ENCODE results near the gene SVIL. TPM values are rescaled to one million over a fixed set of nuclear protein-coding genes. Genes with fewer than 3 reads are reported as not detected.

The SVIL gene, protein sequence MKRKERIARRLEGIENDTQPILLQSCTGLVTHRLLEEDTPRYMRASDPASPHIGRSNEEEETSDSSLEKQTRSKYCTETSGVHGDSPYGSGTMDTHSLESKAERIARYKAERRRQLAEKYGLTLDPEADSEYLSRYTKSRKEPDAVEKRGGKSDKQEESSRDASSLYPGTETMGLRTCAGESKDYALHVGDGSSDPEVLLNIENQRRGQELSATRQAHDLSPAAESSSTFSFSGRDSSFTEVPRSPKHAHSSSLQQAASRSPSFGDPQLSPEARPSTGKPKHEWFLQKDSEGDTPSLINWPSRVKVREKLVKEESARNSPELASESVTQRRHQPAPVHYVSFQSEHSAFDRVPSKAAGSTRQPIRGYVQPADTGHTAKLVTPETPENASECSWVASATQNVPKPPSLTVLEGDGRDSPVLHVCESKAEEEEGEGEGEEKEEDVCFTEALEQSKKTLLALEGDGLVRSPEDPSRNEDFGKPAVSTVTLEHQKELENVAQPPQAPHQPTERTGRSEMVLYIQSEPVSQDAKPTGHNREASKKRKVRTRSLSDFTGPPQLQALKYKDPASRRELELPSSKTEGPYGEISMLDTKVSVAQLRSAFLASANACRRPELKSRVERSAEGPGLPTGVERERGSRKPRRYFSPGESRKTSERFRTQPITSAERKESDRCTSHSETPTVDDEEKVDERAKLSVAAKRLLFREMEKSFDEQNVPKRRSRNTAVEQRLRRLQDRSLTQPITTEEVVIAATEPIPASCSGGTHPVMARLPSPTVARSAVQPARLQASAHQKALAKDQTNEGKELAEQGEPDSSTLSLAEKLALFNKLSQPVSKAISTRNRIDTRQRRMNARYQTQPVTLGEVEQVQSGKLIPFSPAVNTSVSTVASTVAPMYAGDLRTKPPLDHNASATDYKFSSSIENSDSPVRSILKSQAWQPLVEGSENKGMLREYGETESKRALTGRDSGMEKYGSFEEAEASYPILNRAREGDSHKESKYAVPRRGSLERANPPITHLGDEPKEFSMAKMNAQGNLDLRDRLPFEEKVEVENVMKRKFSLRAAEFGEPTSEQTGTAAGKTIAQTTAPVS (N-terminal part only)
- polyA plus RNA-seq (2012; ENCODE audit: insufficient read depth, insufficient read length, low read depth): 16.1 TPM

DNA sequence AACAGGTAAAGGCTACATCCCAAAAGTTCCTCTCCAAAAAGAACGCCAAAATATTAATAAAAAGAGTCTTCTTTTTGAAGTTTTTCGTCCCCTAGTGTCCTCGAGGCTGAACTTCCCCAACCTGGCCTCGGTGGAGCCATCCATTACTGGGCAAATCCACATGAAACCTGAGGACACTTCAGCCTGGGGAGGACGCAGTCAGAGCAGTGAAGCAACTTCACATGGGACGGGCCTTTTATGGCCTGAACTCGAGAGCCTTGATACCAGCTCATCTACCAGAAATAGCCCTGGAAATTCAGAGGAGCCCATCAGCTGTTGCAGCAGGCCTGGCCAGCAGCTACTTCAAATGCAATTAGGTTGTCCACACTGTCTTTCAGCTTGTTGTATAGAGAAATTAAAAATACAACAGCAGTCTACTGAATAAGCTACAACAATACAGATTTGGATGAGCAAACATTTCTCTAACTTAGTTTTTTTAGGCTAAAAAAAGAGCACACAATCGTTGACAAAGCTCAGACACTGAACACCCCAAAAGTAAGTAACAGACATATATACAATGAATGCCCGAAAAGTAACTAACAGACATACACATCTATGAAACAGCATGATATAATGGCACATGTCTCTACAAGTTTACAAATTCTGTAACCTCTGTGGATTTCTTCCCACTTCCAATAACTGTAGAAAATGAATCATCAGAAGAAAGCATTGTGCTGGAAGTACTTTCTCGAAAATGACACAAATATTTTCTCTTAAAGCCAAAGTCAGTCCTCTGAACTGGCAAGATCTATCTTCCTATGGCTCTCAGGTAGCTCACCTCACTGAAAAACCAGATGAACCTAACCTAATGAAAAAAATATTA lies at the start of gene SVIL:
TSS of gene SVIL (minus strand) at position 208 of the 862 bp plus-strand sequence. CDS start 79,913 bp downstream, outside the sequence.
- H3K4me3 ChIP-seq (ENCODE audit: low read depth, low read length): no peak within 1 kb of the TSS
- peak; percentile 33 for DNase-seq
- peaks cover 3% of the 10 kb centered on the region; the same call in 1 of the 2 replicates for H3K36me3 ChIP-seq
- no peaks in the 10 kb centered on the region for H3K9me3 ChIP-seq
- H3K27me3 ChIP-seq: no peaks in the 10 kb centered on the region
- TF ChIP-seq, protein P1, sequence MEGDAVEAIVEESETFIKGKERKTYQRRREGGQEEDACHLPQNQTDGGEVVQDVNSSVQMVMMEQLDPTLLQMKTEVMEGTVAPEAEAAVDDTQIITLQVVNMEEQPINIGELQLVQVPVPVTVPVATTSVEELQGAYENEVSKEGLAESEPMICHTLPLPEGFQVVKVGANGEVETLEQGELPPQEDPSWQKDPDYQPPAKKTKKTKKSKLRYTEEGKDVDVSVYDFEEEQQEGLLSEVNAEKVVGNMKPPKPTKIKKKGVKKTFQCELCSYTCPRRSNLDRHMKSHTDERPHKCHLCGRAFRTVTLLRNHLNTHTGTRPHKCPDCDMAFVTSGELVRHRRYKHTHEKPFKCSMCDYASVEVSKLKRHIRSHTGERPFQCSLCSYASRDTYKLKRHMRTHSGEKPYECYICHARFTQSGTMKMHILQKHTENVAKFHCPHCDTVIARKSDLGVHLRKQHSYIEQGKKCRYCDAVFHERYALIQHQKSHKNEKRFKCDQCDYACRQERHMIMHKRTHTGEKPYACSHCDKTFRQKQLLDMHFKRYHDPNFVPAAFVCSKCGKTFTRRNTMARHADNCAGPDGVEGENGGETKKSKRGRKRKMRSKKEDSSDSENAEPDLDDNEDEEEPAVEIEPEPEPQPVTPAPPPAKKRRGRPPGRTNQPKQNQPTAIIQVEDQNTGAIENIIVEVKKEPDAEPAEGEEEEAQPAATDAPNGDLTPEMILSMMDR (IDR thresholded peaks at IDR 0.05; ENCODE audit: low read depth, low read length): no peak
- H3K4me1 ChIP-seq: peaks cover 14% of the 10 kb centered on the region

DNA sequence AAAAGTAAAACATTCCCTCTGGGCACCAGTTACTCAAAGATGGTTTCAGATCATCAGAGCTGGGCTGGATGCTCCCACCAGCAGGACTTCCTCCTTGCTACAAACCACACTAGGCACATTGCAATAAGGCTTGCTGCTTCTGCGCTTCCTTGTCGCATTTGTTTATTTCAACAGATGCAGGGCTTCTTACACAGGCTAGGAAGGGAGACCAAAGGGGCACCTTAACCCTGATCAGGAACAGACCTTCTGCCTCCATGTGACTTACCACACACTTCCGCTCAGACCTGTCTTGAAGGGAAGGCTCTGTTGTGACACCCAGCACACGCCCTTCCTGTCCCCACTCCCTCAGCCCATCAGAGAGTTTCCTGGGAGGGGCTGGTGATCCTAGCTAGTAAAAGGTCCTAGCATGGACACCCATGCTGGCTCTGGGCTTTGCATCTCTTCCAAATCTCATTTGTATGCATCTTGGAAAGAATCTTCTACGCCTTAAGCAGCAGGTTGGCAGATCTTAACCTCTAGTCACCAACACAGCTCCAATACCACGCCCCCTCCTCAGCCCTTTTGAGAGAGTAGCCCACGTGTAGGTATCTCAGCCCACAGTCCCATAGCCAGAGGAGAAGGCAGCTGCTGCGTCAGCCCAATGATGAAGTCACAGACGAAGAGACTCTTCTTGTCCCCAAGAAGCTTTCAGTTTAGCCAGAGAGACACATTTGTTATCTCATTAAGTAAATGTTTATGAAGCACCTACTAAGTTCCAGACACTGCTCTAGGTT lies 47.1 kb upstream of the SVIL start:
- Histone ChIP-seq H3K36me3 (peaks cover 12% of the 10 kb centered on the region), H3K4me3 (ENCODE audit: low read depth, low read length) (no peak overlapping the region), H3K27me3 (no peaks in the 10 kb centered on the region), H3K4me1 (no peaks in the 10 kb centered on the region), H3K9me3 (no peaks in the 10 kb centered on the region)
- no peak for DNase-seq
- TF ChIP-seq, protein P1 (IDR thresholded peaks at IDR 0.05; ENCODE audit: low read depth, low read length): no peak

DNA sequence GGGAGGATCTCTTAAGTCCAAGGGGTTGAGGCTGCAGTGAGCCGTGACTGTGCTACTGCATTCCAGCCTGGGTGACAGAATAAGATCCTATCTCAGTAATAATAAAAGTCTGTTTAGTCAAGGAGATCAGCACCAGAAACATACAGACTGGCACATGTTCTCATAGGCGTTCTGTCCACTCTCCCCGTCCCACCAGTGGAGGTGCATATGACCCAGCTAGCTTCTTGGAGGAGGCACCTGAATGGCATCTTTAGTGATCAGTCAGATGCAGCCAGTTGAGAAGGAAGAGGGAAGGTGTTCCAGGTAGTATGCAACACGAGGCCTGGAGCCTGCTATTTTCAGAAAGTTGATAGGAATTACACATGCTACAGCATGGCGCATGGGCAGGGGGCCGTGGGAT lies 45.3 kb upstream of the SVIL start:
- Histone ChIP-seq H3K36me3 (peaks cover 9% of the 10 kb centered on the region), H3K9me3 (no peaks in the 10 kb centered on the region), H3K4me1 (no peaks in the 10 kb centered on the region), H3K27me3 (no peaks in the 10 kb centered on the region), H3K4me3 (ENCODE audit: low read depth, low read length) (no peak overlapping the region)
- TF ChIP-seq, protein P1 (IDR thresholded peaks at IDR 0.05; ENCODE audit: low read depth, low read length): no peak
- no peak for DNase-seq

DNA sequence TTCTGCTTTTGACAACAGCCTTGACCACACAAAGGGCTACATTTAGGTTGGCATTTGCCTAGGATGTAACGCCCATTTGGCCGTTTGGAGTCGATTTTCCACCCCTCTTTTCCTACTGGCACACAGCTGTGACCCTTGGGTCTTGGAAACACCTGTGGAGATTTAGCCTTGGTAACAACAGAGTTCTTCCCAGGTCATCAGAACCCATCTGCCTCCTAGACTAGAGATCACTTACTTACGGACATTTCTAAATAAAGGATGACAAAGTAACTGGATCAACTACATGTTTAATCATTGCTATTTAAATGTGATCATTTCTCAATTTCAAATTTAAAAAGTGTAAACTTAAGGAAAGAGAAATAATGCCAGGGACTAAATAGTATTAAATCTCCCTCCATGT lies 42.0 kb upstream of the SVIL start:
- Histone ChIP-seq H3K36me3 (peaks cover 7% of the 10 kb centered on the region), H3K4me1 (no peaks in the 10 kb centered on the region), H3K27me3 (no peaks in the 10 kb centered on the region), H3K9me3 (no peaks in the 10 kb centered on the region), H3K4me3 (ENCODE audit: low read depth, low read length) (no peak overlapping the region)
- no peak for DNase-seq
- TF ChIP-seq, protein P1 (IDR thresholded peaks at IDR 0.05; ENCODE audit: low read depth, low read length): no peak

DNA sequence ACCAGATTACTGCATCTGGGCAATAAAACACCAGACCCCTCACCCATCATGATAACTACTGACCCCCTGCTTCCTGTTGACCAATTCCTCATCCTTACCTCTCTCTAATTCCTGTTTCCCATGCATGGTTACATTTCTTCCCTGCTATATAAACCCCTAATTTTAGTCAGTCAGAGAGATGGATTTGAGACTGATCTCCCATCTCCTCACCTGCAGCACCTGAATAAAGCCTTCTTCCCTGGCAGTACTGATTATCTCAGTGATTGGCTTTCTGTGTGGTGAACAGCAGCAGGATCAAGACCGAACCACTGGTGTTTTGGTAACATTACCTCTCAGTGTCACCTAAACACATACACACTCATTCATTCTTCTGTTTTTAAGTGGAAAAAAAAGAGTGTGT lies 41.2 kb upstream of the SVIL start:
- peaks cover 7% of the 10 kb centered on the region for H3K36me3 ChIP-seq
- H3K4me3 ChIP-seq (ENCODE audit: low read depth, low read length): no peak overlapping the region
- DNase-seq: no peak
- no peaks in the 10 kb centered on the region for H3K4me1 ChIP-seq
- no peaks in the 10 kb centered on the region for H3K9me3 ChIP-seq
- H3K27me3 ChIP-seq: no peaks in the 10 kb centered on the region
- TF ChIP-seq, protein P1 (IDR thresholded peaks at IDR 0.05; ENCODE audit: low read depth, low read length): no peak
